GM19025 (cell line): Measurements from ENCODE around the gene KDF1.

Source experiments
- ATAC-seq: cut with Tn5 transposase; IDR thresholded peaks from one replicate; pipeline ENCODE4 v1.9.1; 2021; ENCODE audit warnings: mild to moderate bottlenecking, low read depth, moderate library complexity; ENCODE audit not compliant: unreplicated experiment

The KDF1 gene

GRCh38 chr1:26959722-26960624 is at the start of gene KDF1:
Gene KDF1, minus strand, starts transcription at chr1:26960468. Its CDS starts 8,088 bp downstream, at chr1:26952380.
- no peak for ATAC-seq

- no peak for ATAC-seq
Measured at GRCh38 chr1:27009601-27010197, 49.4 kb upstream of the KDF1 start.

GRCh38 chr1:27007909-27008582 is 47.8 kb upstream of the KDF1 start:
- ATAC-seq: no peak

- no peak for ATAC-seq
Measured at GRCh38 chr1:27006683-27007082, 46.4 kb upstream of the KDF1 start.

DNA sequence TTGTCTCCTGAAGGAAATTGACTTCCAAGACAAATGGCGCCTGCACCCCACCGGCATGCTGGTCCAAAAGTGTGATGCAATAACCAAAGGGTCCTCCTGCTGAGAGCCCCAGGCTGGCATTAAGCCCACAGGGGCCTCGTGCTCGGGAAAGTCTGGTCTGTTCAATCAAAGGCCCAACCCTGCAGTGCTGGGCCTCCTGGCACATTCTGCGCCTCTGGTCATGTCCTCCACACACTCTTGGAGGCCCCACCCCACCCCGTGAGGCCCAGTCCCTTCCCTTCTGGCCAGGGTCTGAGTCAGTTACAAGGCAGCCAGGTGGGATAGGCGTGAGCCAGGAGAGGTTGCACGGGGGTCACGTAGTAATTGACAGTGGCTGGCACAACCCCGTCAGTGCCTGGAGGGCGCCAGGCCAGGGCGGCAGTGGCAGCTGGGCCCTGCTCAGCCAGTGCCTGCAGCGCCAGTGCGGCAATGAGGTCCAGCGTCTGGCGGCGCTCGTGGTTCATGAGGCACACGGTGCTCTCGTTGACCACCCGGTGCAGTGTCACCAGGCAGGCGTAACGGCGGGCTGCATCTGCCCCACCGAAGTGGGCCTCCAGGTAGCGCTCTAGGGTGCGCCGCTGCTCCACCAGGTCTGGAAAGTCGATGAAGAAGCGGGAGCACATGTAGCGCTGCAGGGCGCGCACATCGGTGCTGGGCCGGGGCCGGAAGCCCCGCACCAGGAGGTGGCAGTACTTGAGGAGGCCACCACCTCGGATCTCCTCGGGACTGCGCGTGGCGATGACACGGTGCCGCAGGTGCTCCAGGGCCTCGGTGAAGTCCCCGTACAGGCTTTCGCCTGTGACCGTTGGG is 45.6 kb upstream of the KDF1 start:
- ATAC-seq: no peak

DNA sequence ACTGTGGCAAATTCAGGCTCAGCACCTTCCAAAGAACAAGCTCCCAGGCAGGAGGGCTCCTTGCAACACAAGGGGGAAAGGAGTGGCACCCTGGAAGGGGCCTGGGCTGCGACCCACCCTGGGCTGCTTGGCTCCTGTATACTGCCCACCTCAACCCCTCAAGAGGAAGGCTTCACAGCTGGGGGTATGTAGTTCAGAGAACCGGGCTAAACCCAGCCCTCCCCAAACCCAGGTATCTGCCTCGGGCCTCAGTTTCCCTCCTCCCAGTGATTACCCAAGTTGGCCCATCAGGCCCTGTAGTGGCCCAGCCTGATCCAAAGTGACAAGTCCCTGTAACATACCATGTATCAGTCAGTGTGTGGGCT is 44.9 kb upstream of the KDF1 start:
- ATAC-seq: no peak

DNA sequence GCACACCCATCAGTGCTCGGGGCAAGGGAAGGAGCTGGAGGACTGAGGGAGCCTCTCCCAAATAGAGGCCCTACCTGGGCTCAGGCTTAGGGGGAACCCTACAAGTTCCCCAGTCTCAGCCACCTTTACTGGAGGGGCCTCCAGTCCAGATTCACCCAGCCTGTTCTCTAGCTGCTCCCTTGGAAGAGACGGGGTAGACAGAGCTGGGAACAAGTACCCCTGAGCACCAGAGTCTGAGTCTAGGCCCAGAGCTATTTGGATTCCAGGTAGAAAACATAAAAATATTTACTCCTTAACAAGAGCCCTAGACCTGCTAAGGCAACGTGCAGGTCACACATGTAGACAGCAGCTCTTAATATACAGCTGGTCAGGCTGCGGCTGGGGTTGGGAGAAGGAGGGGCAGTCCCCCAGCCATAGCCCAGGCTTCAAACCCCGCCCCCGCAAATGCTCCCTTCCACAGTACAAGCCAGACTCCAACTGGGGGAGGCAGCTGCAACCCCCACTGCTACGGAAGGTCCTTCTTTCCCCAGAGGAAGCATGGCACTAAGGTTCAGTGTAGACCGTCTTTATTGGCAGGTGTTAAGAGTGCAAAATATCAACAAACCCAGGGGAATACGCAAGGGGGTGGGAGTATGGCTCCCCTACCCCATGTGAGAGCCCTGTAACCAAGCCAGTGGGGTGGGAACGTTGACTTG is 44.4 kb upstream of the KDF1 start:
- ATAC-seq: no peak

DNA sequence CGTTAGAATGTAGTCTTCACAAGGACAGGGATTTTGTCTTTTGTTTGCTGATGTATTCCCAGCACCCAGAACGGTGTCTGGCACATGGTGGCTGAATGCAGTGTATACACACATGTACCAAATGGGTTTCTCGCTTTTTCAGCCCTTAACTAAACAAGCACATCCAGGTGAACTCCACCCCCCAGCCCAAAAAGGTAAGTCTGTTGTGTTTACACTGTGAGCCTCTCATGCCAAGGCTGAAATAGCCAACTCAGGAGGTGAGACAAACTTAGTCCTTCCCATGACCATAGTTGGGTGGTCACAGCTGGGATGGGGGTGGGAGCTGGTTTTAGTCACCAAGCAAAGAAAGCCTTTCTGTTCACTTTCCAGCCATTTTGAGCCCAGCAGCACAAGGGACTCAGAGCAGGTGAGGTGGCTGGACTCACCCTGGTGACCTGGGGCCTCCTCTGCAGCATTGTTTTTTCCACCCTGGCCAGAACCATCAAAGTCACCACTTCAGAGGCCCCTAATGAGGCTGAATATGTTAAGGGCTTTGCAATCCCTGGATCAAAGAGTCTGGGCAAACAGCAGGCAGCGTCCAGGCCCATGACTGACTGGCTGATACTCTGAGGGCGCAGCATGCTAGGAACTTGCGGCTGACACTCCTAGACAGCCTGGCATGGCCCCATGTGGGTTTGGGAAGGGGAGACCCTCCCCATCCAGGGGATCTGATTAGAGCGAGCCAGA is 43.6 kb upstream of the KDF1 start:
- ATAC-seq: no peak

GRCh38 chr1:27001570-27002360 is 41.5 kb upstream of the KDF1 start:
- ATAC-seq: no peak

DNA sequence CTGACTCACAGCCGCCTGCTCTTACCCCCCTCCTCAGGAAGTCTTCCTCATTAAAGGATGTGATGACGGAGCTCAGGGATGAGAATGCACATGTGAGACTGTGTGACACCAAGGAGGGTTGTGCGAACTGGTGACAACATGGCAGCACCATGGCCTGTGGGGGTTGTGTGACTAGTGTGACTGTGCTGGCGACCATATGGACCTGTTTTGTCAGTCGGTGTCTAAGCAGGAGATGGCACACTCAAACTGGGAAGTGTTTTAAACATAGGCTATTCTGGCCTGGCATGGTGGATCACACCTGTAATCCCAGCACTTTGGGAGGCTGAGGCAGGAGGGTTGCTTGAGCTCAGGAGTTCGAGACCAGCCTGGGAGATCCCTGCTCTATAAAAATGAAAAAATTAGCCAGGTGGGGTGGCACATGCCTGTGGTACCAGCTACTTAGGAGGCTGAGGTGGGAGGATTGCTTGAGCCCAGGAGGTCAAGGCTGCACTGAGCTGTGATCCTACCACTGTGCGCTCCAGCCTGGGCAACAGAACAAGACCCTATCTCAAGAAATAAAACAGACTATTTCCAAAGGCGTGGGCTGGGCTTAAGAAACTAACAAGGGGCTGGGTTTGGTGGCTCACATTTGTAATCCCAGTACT is 40.7 kb upstream of the KDF1 start:
- ATAC-seq: no peak

DNA sequence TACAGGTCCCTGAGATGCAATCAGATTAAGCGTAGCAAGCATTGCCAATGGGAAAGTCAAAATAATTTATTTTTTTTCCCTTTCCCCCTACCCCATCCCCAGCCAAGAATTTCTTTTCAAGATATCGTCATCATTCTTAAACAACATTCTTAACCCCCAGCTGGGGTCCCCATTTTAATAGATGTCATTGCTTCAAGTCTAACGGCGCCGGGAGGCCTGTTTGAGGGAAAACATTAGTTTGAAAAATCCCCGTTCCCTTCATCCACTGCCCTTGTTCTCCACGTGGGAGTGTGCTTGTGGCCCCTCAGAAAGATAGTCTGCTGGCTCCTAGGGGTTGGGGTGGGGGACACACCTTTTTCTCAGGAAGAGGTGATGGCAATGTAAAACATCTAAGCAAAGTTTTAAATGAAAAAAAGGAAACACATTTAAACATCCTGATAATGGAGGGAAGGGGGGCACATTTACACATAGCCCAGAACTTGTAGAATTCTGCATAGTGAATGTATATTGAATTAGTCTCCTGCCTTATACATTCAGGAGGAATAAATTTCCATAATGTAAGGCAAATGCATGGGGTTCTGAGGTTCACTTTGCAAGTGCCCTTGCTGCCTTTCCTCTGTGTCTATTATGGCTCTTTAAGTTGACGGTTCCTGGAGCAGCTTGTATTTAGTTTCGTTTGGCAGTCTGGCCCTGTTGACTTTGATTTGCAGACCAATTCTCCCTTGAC is 40.0 kb upstream of the KDF1 start:
- no peak for ATAC-seq

GRCh38 chr1:26999440-26999987 is 39.2 kb upstream of the KDF1 start:
- no peak for ATAC-seq

- no peak for ATAC-seq
Measured at GRCh38 chr1:26998429-26999300, 38.4 kb upstream of the KDF1 start.

DNA sequence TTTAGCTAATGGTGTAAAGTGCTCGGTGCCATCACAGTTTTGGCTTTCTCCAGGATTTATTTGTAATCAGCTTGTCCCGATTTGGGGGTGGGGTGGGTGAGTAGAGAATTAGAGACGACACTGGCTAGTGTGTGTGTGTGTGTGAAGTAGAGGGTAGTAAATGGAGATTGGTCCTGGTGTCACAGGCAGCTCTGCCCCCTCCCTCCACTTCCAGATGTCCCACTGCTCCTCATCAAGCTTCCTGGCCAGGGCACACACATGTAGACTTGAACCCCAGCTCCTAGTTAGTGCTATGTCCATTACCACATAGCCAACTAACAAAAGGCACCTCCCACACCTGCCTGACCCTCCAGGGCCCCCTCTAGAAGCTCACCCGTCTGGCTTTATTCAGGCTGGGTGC is 36.4 kb upstream of the KDF1 start:
- no peak for ATAC-seq

GRCh38 chr1:26996024-26996423 is 35.8 kb upstream of the KDF1 start:
- ATAC-seq: no peak

- ATAC-seq: no peak
Measured at GRCh38 chr1:26994787-26995517, 34.7 kb upstream of the KDF1 start.
